Skeletal muscle tissue (tissue), 4 donors: ENCODE data around the gene PPARGC1A. TPM values are rescaled to one million over a fixed set of nuclear protein-coding genes. Genes with fewer than 3 reads are reported as not detected.
A peak's percentile ranks its signal among the peaks of the same experiment; 100 is the strongest.

Experiments
- H3K27ac ChIP-seq: one replicate; pipeline ENCODE4 v1.7.0; 2013; ENCODE audit warnings: mild to moderate bottlenecking, low read depth, low read length, inconsistent platforms
- H3K27me3 ChIP-seq, 3 donors: one replicate each; pipeline ENCODE4 v1.7.0; 2013; ENCODE audit warnings: low read length in 3 of 3; ENCODE audit not compliant: control insufficient read depth in 3 of 3, insufficient read depth in 3 of 3
- H3K36me3 ChIP-seq, 3 donors: one replicate each; pipeline ENCODE4 v1.7.0; 2013; ENCODE audit warnings: low read length in 3 of 3; ENCODE audit not compliant: control insufficient read depth in 3 of 3, insufficient read depth in 3 of 3
- H3K4me1 ChIP-seq, 3 donors: one replicate each; pipeline ENCODE4 v1.7.0; 2013; ENCODE audit warnings: low read length in 3 of 3, mild to moderate bottlenecking in 3 of 3; ENCODE audit not compliant: control insufficient read depth in 3 of 3, insufficient read depth in 3 of 3
- H3K4me3 ChIP-seq, 3 donors: one replicate each; pipeline ENCODE4 v1.7.0; 2013; ENCODE audit warnings: low read length in 3 of 3
- H3K9ac ChIP-seq, 3 donors: one replicate each; pipeline ENCODE4 v1.7.0; 2013; ENCODE audit warnings: low read length in 3 of 3, mild to moderate bottlenecking in 3 of 3, moderate library complexity in 2 of 3, low read depth in 1 of 3
- H3K9me3 ChIP-seq, 3 donors: one replicate each; pipeline ENCODE4 v1.7.0; 2013; ENCODE audit warnings: low read length in 3 of 3; ENCODE audit not compliant: control insufficient read depth in 3 of 3
- total RNA-seq: library from RNA; depleted of rRNA; stranded (reverse); fragments of >200 nt; gene quantifications from one replicate; pipeline ENCODE4 v1.2.3, GENCODE V29; 2014
- donor health status: Osteomylitis.

Gene PPARGC1A
- total RNA-seq, 1 donor from 2014 or later: 12.5 TPM

DNA sequence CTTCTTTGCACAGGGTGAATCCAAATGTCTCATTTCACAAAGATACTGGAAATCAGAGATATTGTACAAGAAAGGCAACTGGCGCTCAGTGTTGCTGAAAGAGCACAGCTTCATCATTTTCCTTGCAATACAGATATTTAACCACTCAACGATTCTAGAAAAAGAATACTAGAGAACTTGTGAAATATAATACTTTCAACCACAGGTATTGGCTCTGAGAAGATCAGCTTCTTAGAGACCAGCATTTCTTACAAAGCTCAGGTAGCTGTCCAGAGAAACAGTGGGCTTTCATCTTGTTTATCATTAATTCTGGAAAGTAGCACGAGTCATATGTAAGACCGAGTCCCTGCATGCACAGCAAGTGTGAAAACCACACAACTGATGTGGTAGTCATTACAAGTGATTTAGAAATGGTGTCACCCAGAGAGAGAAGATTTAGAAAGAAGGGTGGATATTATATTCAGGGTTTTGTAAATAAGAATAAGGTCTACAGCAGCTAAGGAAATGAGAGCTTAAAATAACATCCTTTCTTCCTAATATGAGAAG is 7.8 kb upstream of the PPARGC1A start:
- Histone ChIP-seq H3K4me3 (no peak overlapping the region), H3K27ac (no peak overlapping the region), H3K27me3 (no peaks in the 10 kb centered on the region), H3K4me1 (peaks cover 0 to 3% (median 0%) of the 10 kb centered on the region in 3 donors), H3K9me3 (no peaks in the 10 kb centered on the region), H3K9ac (no peak overlapping the region), H3K36me3 (no peaks in the 10 kb centered on the region)

GRCh38 chr4:23894021-23894420 is 4.2 kb upstream of the PPARGC1A start:
- H3K27me3 ChIP-seq: no peaks in the 10 kb centered on the region
- H3K9ac ChIP-seq: peak overlapping the region in 1 of 3 donors; percentile 9
- no peak overlapping the region for H3K4me3 ChIP-seq
- peaks cover 3 to 15% (median 5%) of the 10 kb centered on the region in 3 donors for H3K4me1 ChIP-seq
- H3K9me3 ChIP-seq: no peaks in the 10 kb centered on the region
- no peak overlapping the region for H3K27ac ChIP-seq
- no peaks in the 10 kb centered on the region for H3K36me3 ChIP-seq

GRCh38 chr4:23891064-23891421 is 1.2 kb upstream of the PPARGC1A start:
- H3K9ac ChIP-seq: peak overlapping the region in 2 of 3 donors; percentile 83 to 92
- no peaks in the 10 kb centered on the region for H3K36me3 ChIP-seq
- H3K9me3 ChIP-seq: no peaks in the 10 kb centered on the region
- H3K4me1 ChIP-seq: peaks cover 10 to 22% (median 18%) of the 10 kb centered on the region in 3 donors
- H3K4me3 ChIP-seq: peak overlapping the region; percentile 68 to 91 (median 89)
- no peaks in the 10 kb centered on the region for H3K27me3 ChIP-seq
- peak overlapping the region; percentile 92 for H3K27ac ChIP-seq

DNA sequence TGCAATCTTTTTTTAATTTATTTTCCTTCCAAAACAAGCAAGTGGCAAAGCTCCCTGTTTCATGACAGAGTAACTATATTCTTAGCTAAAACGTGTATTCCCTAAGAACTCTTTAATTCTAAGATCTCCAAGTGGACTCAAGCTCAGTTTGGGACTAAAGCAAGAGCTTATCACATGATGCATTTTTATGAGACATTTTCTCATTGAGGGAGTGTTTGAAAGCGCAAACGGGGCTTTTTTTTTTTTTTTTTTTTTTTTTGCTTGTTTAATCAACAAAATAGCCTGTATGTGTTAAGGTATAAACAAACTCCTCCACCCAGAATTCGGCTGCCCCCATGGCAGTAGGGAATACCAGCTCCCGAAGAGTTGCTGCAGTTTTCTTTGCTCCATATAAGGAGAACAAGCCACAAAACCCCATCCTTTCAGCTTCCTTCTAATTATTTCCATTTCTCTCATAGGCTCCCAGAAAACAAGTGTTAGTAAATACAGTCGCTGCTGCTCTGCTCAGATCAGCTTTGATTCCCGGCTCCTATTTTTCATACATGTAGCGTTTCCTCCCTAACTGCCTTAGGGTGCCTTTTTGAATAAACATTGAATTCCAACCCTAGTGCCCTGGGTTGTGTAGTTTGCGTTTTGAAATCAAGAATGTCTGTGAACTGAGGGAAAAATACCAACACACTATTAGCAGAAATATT is 669 bp upstream of the PPARGC1A start:
- Histone ChIP-seq H3K4me3 (peak overlapping the region; percentile 68 to 91 (median 89)), H3K9ac (peak overlapping the region; percentile 83 to 93 (median 92)), H3K36me3 (no peaks in the 10 kb centered on the region), H3K9me3 (no peaks in the 10 kb centered on the region), H3K4me1 (peaks cover 13 to 26% (median 20%) of the 10 kb centered on the region in 3 donors), H3K27ac (peak overlapping the region; percentile 92), H3K27me3 (no peaks in the 10 kb centered on the region)

GRCh38 chr4:23889391-23889790 is 456 bp downstream of the PPARGC1A start:
- Histone ChIP-seq H3K4me1 (peaks cover 16 to 26% (median 20%) of the 10 kb centered on the region in 3 donors), H3K27me3 (no peaks in the 10 kb centered on the region), H3K9ac (peak overlapping the region; percentile 83 to 93 (median 92)), H3K4me3 (peak overlapping the region; percentile 68 to 91 (median 89)), H3K27ac (peak overlapping the region; percentile 92), H3K36me3 (peaks cover 0 to 2% (median 0%) of the 10 kb centered on the region in 3 donors), H3K9me3 (no peaks in the 10 kb centered on the region)

- Histone ChIP-seq H3K9me3 (no peaks in the 10 kb centered on the region), H3K4me1 (peaks cover 16 to 26% (median 22%) of the 10 kb centered on the region in 3 donors), H3K27ac (peak overlapping the region; percentile 92), H3K27me3 (no peaks in the 10 kb centered on the region), H3K4me3 (peak overlapping the region; percentile 68 to 91 (median 89)), H3K9ac (peak overlapping the region; percentile 83 to 93 (median 92)), H3K36me3 (peaks cover 0 to 2% (median 0%) of the 10 kb centered on the region in 3 donors)
These were observed 1.2 kb downstream of the PPARGC1A start for GRCh38 chr4:23888421-23889319.

DNA sequence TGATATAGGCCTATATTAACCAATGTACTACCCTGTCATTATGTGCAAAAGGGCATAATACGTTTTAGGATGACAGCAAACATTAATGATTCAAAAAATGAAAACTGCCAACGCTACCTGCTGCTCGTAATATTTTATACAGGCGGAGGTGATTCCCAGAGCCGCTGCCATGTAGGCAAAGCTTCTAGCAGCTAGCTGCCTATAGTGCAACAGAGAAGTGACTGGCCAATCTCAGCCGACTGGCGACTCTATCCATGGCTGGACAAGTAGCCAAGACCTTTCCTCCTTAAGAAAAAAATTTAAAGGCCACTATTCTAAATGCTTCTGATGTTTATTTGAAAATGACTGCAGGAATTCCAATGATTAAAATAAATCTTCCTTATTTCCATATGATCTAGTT is 1.9 kb downstream of the PPARGC1A start:
- Histone ChIP-seq H3K36me3 (peaks cover 0 to 2% (median 0%) of the 10 kb centered on the region in 3 donors), H3K9me3 (no peaks in the 10 kb centered on the region), H3K9ac (peak overlapping the region; percentile 83 to 93 (median 92)), H3K4me3 (peak overlapping the region; percentile 68 to 91 (median 89)), H3K4me1 (peaks cover 22 to 28% (median 28%) of the 10 kb centered on the region in 3 donors), H3K27me3 (no peaks in the 10 kb centered on the region), H3K27ac (peak overlapping the region; percentile 92)

DNA sequence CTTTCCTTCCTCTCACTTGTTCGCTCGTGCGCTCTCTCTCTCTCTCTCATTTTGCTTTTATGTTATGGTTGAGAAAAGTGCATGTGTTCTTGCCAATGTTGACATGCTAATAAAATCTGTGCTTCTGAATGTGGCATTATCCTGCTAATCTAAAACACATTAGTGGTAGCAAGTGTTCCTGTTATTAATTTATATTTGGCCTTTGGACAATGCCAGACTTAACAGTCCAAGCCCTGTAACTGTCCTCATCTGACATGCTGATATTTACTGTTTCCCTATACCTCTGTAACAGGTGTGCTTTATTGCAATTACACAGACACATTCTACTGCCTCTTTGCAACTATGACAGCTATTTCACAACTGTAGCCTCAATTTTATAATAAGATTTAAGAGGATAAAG is 2.7 kb downstream of the PPARGC1A start:
- Histone ChIP-seq H3K27ac (peak overlapping the region; percentile 9), H3K27me3 (no peaks in the 10 kb centered on the region), H3K4me1 (peaks cover 29 to 33% (median 33%) of the 10 kb centered on the region in 3 donors), H3K9me3 (no peaks in the 10 kb centered on the region), H3K36me3 (peaks cover 0 to 2% (median 0%) of the 10 kb centered on the region in 3 donors), H3K9ac (peak overlapping the region; percentile 71 to 92 (median 83)), H3K4me3 (peak overlapping the region; percentile 68 to 91 (median 89))

DNA sequence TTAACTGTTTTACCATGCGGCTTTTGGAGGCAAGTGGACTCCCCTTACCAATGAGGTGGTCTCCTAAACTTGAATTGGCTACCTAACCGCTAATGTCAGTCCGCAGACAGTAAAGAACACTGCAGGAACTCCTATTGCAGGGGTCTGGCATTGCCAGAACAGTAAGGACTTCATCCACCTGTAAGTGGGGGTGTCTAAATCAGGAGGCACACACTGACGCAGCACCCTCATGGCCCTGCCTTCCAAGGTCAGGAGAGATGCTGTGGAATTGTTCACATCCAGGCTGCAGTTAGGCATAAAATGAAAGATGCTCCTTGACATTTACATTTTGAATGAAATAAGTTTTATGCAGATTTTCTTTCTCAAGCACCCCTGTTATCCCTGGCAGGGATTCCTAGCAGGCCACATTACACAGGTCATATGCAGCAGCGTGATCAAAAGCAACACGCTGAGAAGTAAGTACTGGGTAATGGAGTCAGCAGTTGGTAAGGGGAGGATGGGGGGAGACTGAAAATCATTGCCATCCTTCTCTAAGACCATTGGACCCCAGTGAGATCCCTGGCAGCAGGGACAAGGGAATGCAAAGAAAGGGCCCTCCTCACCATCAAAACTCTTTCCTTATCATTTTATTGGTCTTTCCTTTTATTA is 3.8 kb downstream of the PPARGC1A start:
- H3K9me3 ChIP-seq: no peaks in the 10 kb centered on the region
- peaks cover 0 to 2% (median 0%) of the 10 kb centered on the region in 3 donors for H3K36me3 ChIP-seq
- H3K4me1 ChIP-seq: peaks cover 37 to 44% (median 40%) of the 10 kb centered on the region in 3 donors
- no peaks in the 10 kb centered on the region for H3K27me3 ChIP-seq
- H3K27ac ChIP-seq: no peak overlapping the region
- H3K9ac ChIP-seq: peak overlapping the region in 1 of 3 donors; percentile 34
- no peak overlapping the region for H3K4me3 ChIP-seq
